NCI-H146 treated with DMSO at 0.1 percent for 48 hours (cell line): ENCODE measurements around the gene SYP.
"Not testable (repeated sequence)": the region's sequence is repeated elsewhere in the genome, so short reads cannot be mapped to it uniquely, and the experiment has no call there.

Experiments used
- DNase-seq: peaks from one replicate; lab custom pipeline; 2025; ENCODE audit not compliant: unreplicated experiment; lab: John Stamatoyannopoulos, UW

Gene SYP

GRCh38 chrX:49171752-49172279 lies 28.2 kb downstream of the SYP start, which contains the start of gene PLP2:
TSS of gene PLP2 (plus strand) at chrX:49171898. CDS start at chrX:49172001, 103 bp downstream.
- DNase-seq = peak; percentile 9

GRCh38 chrX:49167740-49168108 lies 32.3 kb downstream of the SYP start:
- no peak for DNase-seq

- DNase-seq = peak; percentile 41
These were observed 32.9 kb downstream of the SYP start for GRCh38 chrX:49166914-49167739.

- peak; percentile 80 for DNase-seq
These were observed 33.8 kb downstream of the SYP start for GRCh38 chrX:49165901-49166881.

GRCh38 chrX:49164589-49165360 lies 35.2 kb downstream of the SYP start:
- DNase-seq = no peak

- DNase-seq = peak; percentile 67
These were observed 36.2 kb downstream of the SYP start for GRCh38 chrX:49163555-49164419.

GRCh38 chrX:49162620-49163019 lies 37.4 kb downstream of the SYP start, which contains the start of gene MAGIX:
TSS of gene MAGIX (plus strand) at chrX:49162758. CDS start at chrX:49162890, 132 bp downstream.
- DNase-seq = no peak

- DNase-seq = no peak
These were observed 38.4 kb downstream of the SYP start for GRCh38 chrX:49161632-49162031.

GRCh38 chrX:49160908-49161307 lies 39.1 kb downstream of the SYP start:
- DNase-seq = no peak

GRCh38 chrX:49157194-49157593 lies 42.8 kb downstream of the SYP start:
- DNase-seq = no peak

- peak; percentile 68 for DNase-seq
These were observed 43.8 kb downstream of the SYP start for GRCh38 chrX:49155900-49156837.

- DNase-seq = peak; percentile 18
These were observed 44.6 kb downstream of the SYP start for GRCh38 chrX:49155243-49155899.

GRCh38 chrX:49153467-49153866 lies 46.5 kb downstream of the SYP start:
- no peak for DNase-seq

- not testable (repeated sequence) for DNase-seq
These were observed 50.7 kb downstream of the SYP start for GRCh38 chrX:49149291-49149690.

- not testable (repeated sequence) for DNase-seq
These were observed 51.4 kb downstream of the SYP start for GRCh38 chrX:49148390-49149100.

- no peak for DNase-seq
These were observed 52.1 kb downstream of the SYP start for GRCh38 chrX:49147936-49148335.

- DNase-seq = no peak
These were observed 52.7 kb downstream of the SYP start for GRCh38 chrX:49147282-49147681.
